Body of pancreas (tissue), 4 donors: ENCODE results near the gene TOR4A.

Source experiments
- POLR2A ChIP-seq, 3 donors: fragments of 450-650 bp; IDR thresholded peaks; one replicate each; pipeline ENCODE4 v1.6.1; 2016; ENCODE audit warnings: antibody characterized with exemption in 3 of 3, mild to moderate bottlenecking in 2 of 3
- TF ChIP-seq, protein P1 (sequence below), 7 experiments: fragments of 450-650 bp in 4 of 7; fragments of 200-600 bp in 3 of 7; sonication (generic) in 3 of 7; IDR thresholded peaks; one replicate each; pipeline ENCODE4 v1.5.1; 2016 to 2019; ENCODE audit warnings: antibody characterized with exemption in 7 of 7

DNA sequence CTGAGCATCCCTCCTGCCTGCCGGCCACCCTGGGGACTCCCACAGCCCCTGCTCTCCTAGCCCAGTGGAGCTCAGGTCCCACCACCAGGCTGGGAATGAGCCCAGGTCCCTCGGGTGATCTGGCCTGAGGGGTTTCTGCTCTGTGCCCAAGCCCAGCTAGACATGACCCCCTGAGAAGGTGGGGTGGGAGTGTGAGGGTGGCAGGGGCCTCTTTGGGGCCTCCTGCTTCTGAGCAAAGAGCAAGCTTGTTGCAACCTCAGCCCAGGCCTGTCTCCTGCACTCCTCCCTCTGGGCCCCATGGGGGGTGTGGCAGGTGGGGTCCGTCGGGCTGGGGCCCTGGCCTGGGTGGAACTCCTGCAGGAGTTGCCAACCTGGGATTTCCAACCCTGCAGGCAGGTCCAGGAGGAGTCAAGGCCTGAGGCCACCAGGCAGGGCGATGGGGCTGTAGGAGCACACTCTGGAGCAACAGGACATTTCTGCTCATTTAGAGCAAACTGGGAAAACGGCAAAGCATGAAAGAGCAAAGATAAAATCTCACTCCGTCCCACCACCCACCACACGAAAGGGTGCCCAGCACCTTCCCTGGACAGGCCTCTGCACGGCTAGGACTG, 35.9 kb downstream of the TOR4A start:
- TF ChIP-seq, protein P1, sequence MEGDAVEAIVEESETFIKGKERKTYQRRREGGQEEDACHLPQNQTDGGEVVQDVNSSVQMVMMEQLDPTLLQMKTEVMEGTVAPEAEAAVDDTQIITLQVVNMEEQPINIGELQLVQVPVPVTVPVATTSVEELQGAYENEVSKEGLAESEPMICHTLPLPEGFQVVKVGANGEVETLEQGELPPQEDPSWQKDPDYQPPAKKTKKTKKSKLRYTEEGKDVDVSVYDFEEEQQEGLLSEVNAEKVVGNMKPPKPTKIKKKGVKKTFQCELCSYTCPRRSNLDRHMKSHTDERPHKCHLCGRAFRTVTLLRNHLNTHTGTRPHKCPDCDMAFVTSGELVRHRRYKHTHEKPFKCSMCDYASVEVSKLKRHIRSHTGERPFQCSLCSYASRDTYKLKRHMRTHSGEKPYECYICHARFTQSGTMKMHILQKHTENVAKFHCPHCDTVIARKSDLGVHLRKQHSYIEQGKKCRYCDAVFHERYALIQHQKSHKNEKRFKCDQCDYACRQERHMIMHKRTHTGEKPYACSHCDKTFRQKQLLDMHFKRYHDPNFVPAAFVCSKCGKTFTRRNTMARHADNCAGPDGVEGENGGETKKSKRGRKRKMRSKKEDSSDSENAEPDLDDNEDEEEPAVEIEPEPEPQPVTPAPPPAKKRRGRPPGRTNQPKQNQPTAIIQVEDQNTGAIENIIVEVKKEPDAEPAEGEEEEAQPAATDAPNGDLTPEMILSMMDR (IDR thresholded peaks at IDR 0.05) = no peak
- TF ChIP-seq POLR2A (IDR thresholded peaks at IDR 0.05) = no peak
